SH-SY5Y (cell line): ENCODE data around the gene KRTAP2-3.

Source experiments
- GATA2 ChIP-seq: IDR thresholded peaks from 2 replicates; pipeline ENCODE4 v1.6.1; 2011; ENCODE audit warnings: mild to moderate bottlenecking, low read depth, low read length
- GATA3 ChIP-seq: IDR thresholded peaks from 2 replicates; pipeline ENCODE4 v1.6.1; 2011; ENCODE audit warnings: low read depth, mild to moderate bottlenecking, low read length, moderate library complexity

DNA sequence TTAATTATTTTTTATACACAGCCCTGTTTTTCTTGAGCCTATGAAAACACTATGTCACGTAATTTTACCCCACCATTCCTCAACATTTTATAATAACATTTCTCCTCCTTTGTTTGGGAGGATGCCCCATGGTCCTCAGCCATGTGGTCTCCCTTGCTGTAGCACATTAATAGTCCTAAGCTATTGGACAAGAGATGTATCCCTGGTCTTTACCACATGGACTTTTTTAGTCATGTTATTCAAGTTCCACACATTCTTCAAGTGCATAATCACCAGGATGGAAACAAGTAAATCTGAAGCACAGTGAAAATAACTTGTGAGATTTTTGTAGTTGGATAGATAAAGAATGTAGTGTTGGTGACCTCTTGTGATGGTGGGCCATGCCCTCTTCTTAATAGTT is 2.0 kb upstream of the KRTAP2-3 start:
- TF ChIP-seq GATA3 (no peak), GATA2 (no peak)
